SJCRH30 (cell line): ENCODE measurements around the gene RPS18. TPM values are rescaled to one million over a fixed set of nuclear protein-coding genes. Genes with fewer than 3 reads are reported as not detected.
"Not testable (repeated sequence)": the region's sequence is repeated elsewhere in the genome, so short reads cannot be mapped to it uniquely, and the experiment has no call there.

Experiments used
- DNase-seq, 2 experiments: peaks; one replicate each; pipeline ENCODE4 v3.0.0-alpha.2; 2015 to 2020
- H3K27ac ChIP-seq: fragments of 250-450 bp; sonication (Bioruptor Pico); 2 replicates; pipeline ENCODE4 v1.5.1; 2020; ENCODE audit warnings: mild to moderate bottlenecking, moderate library complexity
- H3K27me3 ChIP-seq: fragments of 250-450 bp; sonication (Bioruptor Pico); 2 replicates; pipeline ENCODE4 v1.5.1; 2020; ENCODE audit warnings: mild to moderate bottlenecking, moderate library complexity
- H3K36me3 ChIP-seq: fragments of 250-450 bp; sonication (Bioruptor Pico); 2 replicates; pipeline ENCODE4 v1.5.1; 2020; ENCODE audit warnings: mild to moderate bottlenecking, moderate library complexity
- H3K4me1 ChIP-seq: fragments of 250-450 bp; sonication (Bioruptor Pico); 2 replicates; pipeline ENCODE4 v1.5.1; 2020; ENCODE audit warnings: mild to moderate bottlenecking, moderate library complexity
- H3K4me3 ChIP-seq: fragments of 250-450 bp; sonication (Bioruptor Pico); 2 replicates; pipeline ENCODE4 v1.5.1; 2020; ENCODE audit warnings: mild to moderate bottlenecking, moderate library complexity
- H3K9me3 ChIP-seq: fragments of 250-450 bp; sonication (Bioruptor Pico); replicated peaks from 2 replicates; pipeline ENCODE4 v1.5.1; 2020; ENCODE audit warnings: mild to moderate bottlenecking, moderate library complexity
- total RNA-seq: library from RNA; depleted of rRNA; stranded (reverse); fragments of >200 nt; shearing (Covaris generic); gene quantifications from 2 replicates; pipeline ENCODE4 v1.2.3, GENCODE V29; 2014

RPS18 gene
- total RNA-seq, 1 experiment from 2014 or later = 5,924 TPM

GRCh38 chr6:33277663-33278391, 6.0 kb downstream of the RPS18 start:
- Histone ChIP-seq H3K36me3 (peaks cover 54% of the 10 kb centered on the region), H3K4me1 (peaks cover 7% of the 10 kb centered on the region), H3K27me3 (no peaks in the 10 kb centered on the region), H3K27ac (no peak overlapping the region), H3K9me3 (no peaks in the 10 kb centered on the region), H3K4me3 (no peak overlapping the region)
- peak in 1 of 2 experiments; percentile 29 for DNase-seq

- H3K36me3 ChIP-seq = peaks cover 52% of the 10 kb centered on the region
Measured at GRCh38 chr6:33278392-33278741, 6.5 kb downstream of the RPS18 start.

GRCh38 chr6:33278810-33279209, 6.9 kb downstream of the RPS18 start:
- DNase-seq = no peak
- Histone ChIP-seq H3K4me3 (no peak overlapping the region), H3K4me1 (peaks cover 4% of the 10 kb centered on the region; the same call in 1 of the 2 replicates), H3K27me3 (no peaks in the 10 kb centered on the region), H3K27ac (no peak overlapping the region), H3K36me3 (peaks cover 52% of the 10 kb centered on the region), H3K9me3 (no peaks in the 10 kb centered on the region)

More at GRCh38 chr6:33278392-33278741, 6.5 kb downstream of the RPS18 start:
- Histone ChIP-seq H3K9me3 (no peaks in the 10 kb centered on the region), H3K27me3 (no peaks in the 10 kb centered on the region), H3K4me1 (peaks cover 4% of the 10 kb centered on the region), H3K4me3 (no peak overlapping the region), H3K27ac (no peak overlapping the region)
- DNase-seq = no peak

- Histone ChIP-seq H3K36me3 (peaks cover 50% of the 10 kb centered on the region), H3K4me3 (no peak overlapping the region), H3K27ac (no peak overlapping the region), H3K4me1 (peaks cover 4% of the 10 kb centered on the region; the same call in 1 of the 2 replicates), H3K27me3 (no peaks in the 10 kb centered on the region), H3K9me3 (no peaks in the 10 kb centered on the region)
- DNase-seq = no peak
Measured at GRCh38 chr6:33279257-33279695, 7.4 kb downstream of the RPS18 start.

- H3K9me3 ChIP-seq = no peaks in the 10 kb centered on the region
- H3K4me1 ChIP-seq = no peaks in the 10 kb centered on the region
- peaks cover 47% of the 10 kb centered on the region for H3K36me3 ChIP-seq
- DNase-seq = peak; percentile 74 to 80
- no peaks in the 10 kb centered on the region for H3K27me3 ChIP-seq
- H3K27ac ChIP-seq = no peak overlapping the region
- no peak overlapping the region for H3K4me3 ChIP-seq
Measured at GRCh38 chr6:33279971-33280511, 8.2 kb downstream of the RPS18 start.

GRCh38 chr6:33280539-33280938, 8.7 kb downstream of the RPS18 start:
- Histone ChIP-seq H3K36me3 (peaks cover 42% of the 10 kb centered on the region), H3K4me3 (no peak overlapping the region), H3K27me3 (no peaks in the 10 kb centered on the region), H3K9me3 (no peaks in the 10 kb centered on the region), H3K4me1 (no peaks in the 10 kb centered on the region), H3K27ac (no peak overlapping the region)
- no peak for DNase-seq

GRCh38 chr6:33285214-33285613, 13.3 kb downstream of the RPS18 start:
- H3K9me3 ChIP-seq, H3K27me3 ChIP-seq, DNase-seq, H3K4me3 ChIP-seq, H3K4me1 ChIP-seq, H3K27ac ChIP-seq: not testable (repeated sequence)
- peaks cover 34% of the 10 kb centered on the region for H3K36me3 ChIP-seq

GRCh38 chr6:33286946-33287914, 15.4 kb downstream of the RPS18 start:
- no peaks in the 10 kb centered on the region for H3K27me3 ChIP-seq
- no peaks in the 10 kb centered on the region for H3K9me3 ChIP-seq
- no peak overlapping the region for H3K4me3 ChIP-seq
- no peak for DNase-seq
- peaks cover 34% of the 10 kb centered on the region for H3K36me3 ChIP-seq
- H3K27ac ChIP-seq = no peak overlapping the region
- H3K4me1 ChIP-seq = peaks cover 7% of the 10 kb centered on the region; the same call in 1 of the 2 replicates

GRCh38 chr6:33288141-33288920, 16.5 kb downstream of the RPS18 start:
- H3K27ac ChIP-seq = peak overlapping the region; percentile 25; the same call in 1 of the 2 replicates
- no peak for DNase-seq

GRCh38 chr6:33288921-33289783, 17.3 kb downstream of the RPS18 start, which contains the start of the genes PFDN6 and WDR46:
PFDN6 (plus strand) TSS chr6:33289601; CDS start chr6:33289857, 256 bp downstream.
WDR46 (minus strand) TSS chr6:33289239; CDS start chr6:33289170, 69 bp downstream.
- Histone ChIP-seq H3K27ac (peak within 1 kb of the TSS; percentile 25), H3K9me3 (no peaks in the 10 kb centered on the region), H3K27me3 (no peaks in the 10 kb centered on the region), H3K4me1 (peaks cover 7% of the 10 kb centered on the region; the same call in 1 of the 2 replicates), H3K36me3 (peaks cover 25% of the 10 kb centered on the region), H3K4me3 (peak within 1 kb of the TSS; percentile 73)
- peak; percentile 83 to 90 for DNase-seq

More at GRCh38 chr6:33288141-33288920, 16.5 kb downstream of the RPS18 start:
- Histone ChIP-seq H3K27me3 (no peaks in the 10 kb centered on the region), H3K9me3 (no peaks in the 10 kb centered on the region), H3K4me1 (peaks cover 7% of the 10 kb centered on the region; the same call in 1 of the 2 replicates), H3K4me3 (peak overlapping the region; percentile 73), H3K36me3 (peaks cover 31% of the 10 kb centered on the region)

- Histone ChIP-seq H3K27ac (peak overlapping the region; percentile 25), H3K27me3 (no peaks in the 10 kb centered on the region), H3K4me1 (peaks cover 7% of the 10 kb centered on the region; the same call in 1 of the 2 replicates), H3K4me3 (peak overlapping the region; percentile 73), H3K9me3 (no peaks in the 10 kb centered on the region), H3K36me3 (peaks cover 21% of the 10 kb centered on the region)
- DNase-seq = no peak
Measured at GRCh38 chr6:33289784-33290315, 18.0 kb downstream of the RPS18 start.

- Histone ChIP-seq H3K4me1 (peaks cover 7% of the 10 kb centered on the region; the same call in 1 of the 2 replicates), H3K9me3 (no peaks in the 10 kb centered on the region), H3K36me3 (peaks cover 19% of the 10 kb centered on the region), H3K27me3 (no peaks in the 10 kb centered on the region), H3K4me3 (peak overlapping the region; percentile 73), H3K27ac (no peak overlapping the region)
- no peak for DNase-seq
Measured at GRCh38 chr6:33290459-33290858, 18.6 kb downstream of the RPS18 start.
